Fibroblast of skin of right biceps (primary cell): ENCODE results near the gene PADI4.
A peak's percentile ranks its signal among the peaks of the same experiment; 100 is the strongest.

ENCODE experiments used
- DNase-seq: peaks from one replicate; pipeline ENCODE4 v3.0.0-alpha.2; 2013

PADI4 gene

GRCh38 chr1:17307946-17308345 is at the start of gene PADI4:
TSS of gene PADI4 (plus strand) at chr1:17308197. CDS start at chr1:17308223, 26 bp downstream.
- DNase-seq: no peak

- DNase-seq: no peak
Measured at GRCh38 chr1:17258758-17259130, 49.3 kb upstream of the PADI4 start.

- DNase-seq: peak; percentile 57
Measured at GRCh38 chr1:17259233-17259873, 48.6 kb upstream of the PADI4 start.

GRCh38 chr1:17260264-17260663 is 47.7 kb upstream of the PADI4 start:
- no peak for DNase-seq

- no peak for DNase-seq
Measured at GRCh38 chr1:17260738-17261137, 47.3 kb upstream of the PADI4 start.

- no peak for DNase-seq
Measured at GRCh38 chr1:17263936-17264335, 44.1 kb upstream of the PADI4 start.

GRCh38 chr1:17264470-17264869 is 43.5 kb upstream of the PADI4 start:
- DNase-seq: no peak

- DNase-seq: no peak
Measured at GRCh38 chr1:17265162-17265561, 42.8 kb upstream of the PADI4 start.

- no peak for DNase-seq
Measured at GRCh38 chr1:17265950-17266349, 42.0 kb upstream of the PADI4 start.

- DNase-seq: no peak
Measured at GRCh38 chr1:17270891-17271765, 36.9 kb upstream of the PADI4 start.

- DNase-seq: no peak
Measured at GRCh38 chr1:17272066-17272465, 35.9 kb upstream of the PADI4 start.

- no peak for DNase-seq
Measured at GRCh38 chr1:17272646-17273045, 35.4 kb upstream of the PADI4 start.

- no peak for DNase-seq
Measured at GRCh38 chr1:17273096-17273495, 34.9 kb upstream of the PADI4 start.

GRCh38 chr1:17274186-17275170 is 33.5 kb upstream of the PADI4 start:
- DNase-seq: peak; percentile 44

- peak; percentile 36 for DNase-seq
Measured at GRCh38 chr1:17276568-17276967, 31.4 kb upstream of the PADI4 start.

- no peak for DNase-seq
Measured at GRCh38 chr1:17277511-17278159, 30.4 kb upstream of the PADI4 start.

GRCh38 chr1:17278996-17279830 is 28.8 kb upstream of the PADI4 start:
- DNase-seq: no peak

GRCh38 chr1:17280436-17280835 is 27.6 kb upstream of the PADI4 start:
- DNase-seq: no peak

GRCh38 chr1:17280894-17281293 is 27.1 kb upstream of the PADI4 start:
- no peak for DNase-seq

- no peak for DNase-seq
Measured at GRCh38 chr1:17281775-17282181, 26.2 kb upstream of the PADI4 start.

GRCh38 chr1:17282836-17283235 is 25.2 kb upstream of the PADI4 start:
- DNase-seq: no peak

- no peak for DNase-seq
Measured at GRCh38 chr1:17286646-17287045, 21.4 kb upstream of the PADI4 start.
